SKM-1 treated with dmso at 0.1 percent for 144 hours (cell line): ENCODE data around the gene TSPAN1.
"Not testable (repeated sequence)": the region's sequence is repeated elsewhere in the genome, so short reads cannot be mapped to it uniquely, and the experiment has no call there.

ENCODE experiments used
- DNase-seq: peaks from one replicate; lab custom pipeline; 2025; ENCODE audit not compliant: unreplicated experiment; lab: John Stamatoyannopoulos, UW

TSPAN1 gene

GRCh38 chr1:46215504-46215903, 40.6 kb downstream of the TSPAN1 start:
- DNase-seq, result no peak

DNA sequence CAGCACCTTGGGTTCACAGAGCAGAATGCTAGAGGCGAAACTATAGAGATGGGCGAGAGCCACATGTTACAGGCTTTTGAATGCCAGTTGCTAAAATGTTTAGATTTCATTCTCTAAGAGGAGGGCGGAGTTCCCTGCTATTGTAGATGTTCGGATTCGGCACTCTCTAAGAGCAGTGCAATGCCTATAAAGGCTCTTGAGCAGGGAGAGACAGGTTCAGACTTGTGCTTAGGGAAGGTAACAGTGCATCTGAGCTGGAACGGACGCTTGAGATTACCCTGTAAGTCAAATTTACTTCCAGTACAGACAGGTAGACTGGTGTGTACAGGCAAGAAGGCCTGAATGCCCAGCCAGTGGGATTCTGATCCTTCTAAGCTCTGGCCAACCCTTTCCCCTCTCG, 43.6 kb downstream of the TSPAN1 start:
- no peak for DNase-seq

DNA sequence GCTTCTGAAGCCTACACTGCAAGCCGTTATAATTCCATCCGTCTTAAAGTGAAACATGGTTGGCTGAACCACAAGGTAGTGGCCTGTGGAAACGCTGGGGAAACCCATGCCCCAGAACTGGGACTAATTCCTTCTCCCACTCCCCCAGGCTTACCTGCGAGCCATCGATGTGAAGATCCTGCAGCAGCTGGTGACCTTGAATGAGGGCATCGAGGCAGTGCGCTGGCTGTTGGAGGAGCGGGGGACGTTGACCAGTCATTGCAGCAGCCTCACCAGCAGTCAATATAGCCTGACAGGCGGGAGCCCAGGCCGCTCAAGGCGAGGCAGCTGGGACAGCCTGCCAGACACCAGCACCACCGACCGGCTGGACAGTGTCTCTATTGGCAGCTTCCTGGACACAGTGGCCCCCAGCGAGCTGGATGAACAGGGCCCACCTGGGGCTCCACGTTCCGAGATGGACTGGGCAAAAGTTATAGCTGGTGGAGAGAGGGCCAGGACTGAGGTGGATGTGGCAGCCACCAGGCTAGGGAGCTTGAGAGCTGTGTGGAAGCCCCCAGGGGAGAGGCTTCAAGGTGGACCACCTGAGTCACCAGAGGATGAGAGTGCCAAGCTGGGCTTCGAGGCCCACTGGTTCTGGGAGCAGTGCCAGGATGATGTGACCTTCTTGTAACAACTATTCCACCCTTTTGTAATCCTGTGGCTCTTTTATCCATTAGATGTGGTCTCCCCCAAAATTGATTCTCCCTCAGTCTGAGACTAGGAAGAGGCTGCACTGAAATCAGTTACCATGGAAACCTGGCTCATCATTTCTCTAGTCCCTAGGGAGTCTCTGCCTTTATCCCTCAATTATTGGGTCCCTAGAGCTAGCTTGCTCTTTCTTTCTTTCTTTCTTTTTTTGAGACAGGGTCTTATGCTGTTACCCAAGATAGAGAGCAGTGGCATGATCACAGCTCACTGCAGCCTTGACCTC, 44.9 kb downstream of the TSPAN1 start:
- DNase-seq, result no peak

DNA sequence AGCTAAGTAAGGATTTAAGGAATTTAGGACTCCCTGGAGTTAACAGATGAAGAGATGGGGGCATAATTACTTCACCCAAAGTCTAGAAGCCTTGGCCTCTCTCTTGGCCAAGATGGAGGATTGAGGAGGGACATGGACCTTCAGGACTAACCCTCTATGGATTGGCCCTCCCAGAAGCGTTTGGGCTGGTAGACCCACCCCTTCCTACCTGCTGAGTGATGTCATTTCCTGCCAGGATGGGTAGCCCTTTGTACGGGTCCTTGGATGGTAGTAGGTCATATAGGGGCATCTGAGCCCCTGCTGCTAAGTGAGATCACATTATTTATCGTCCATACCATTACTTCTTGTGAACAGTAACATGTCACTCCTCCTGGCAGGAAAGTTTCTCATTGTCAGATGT, 45.9 kb downstream of the TSPAN1 start:
- no peak for DNase-seq

DNA sequence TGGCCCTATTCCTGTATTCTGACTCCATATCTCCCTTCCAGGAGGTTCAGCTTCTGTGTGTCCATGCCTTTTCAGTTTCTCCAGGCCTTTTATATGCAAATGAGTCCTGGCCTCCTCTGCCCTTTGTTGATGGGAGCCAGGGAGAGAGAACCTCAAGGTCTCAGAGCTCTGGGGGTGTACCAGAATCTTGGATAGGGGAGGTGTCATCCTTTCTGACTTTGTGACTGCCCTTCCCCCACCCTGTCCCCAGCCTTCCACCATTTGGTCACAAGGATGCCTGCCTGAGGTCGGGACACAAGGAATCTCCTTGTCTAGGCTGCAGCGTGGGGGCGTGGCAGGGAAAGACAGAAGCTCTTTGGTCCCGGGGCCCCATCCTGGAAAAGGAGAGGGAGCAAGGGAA, 46.9 kb downstream of the TSPAN1 start:
- no peak for DNase-seq

DNA sequence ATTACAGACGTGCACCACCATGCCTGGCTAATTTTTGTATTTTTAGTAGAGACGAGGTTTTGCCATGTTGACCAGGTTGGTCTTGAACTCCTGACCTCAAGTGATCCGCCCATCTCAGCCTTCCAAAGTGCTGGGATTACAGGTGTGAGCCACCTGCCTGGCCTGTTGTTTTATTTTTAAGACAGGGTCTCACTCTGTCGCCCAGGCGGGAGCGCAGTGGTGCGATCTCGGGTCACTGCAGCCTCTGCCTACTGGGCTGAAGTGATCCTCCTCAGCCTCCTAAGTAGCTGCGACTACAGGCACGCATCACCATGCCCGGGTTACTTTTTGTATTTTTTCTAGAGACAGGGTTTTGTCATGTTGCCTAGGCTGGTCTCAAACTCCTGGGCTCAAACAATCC, 48.2 kb downstream of the TSPAN1 start:
- DNase-seq, result not testable (repeated sequence)

GRCh38 chr1:46223472-46223943, 48.6 kb downstream of the TSPAN1 start:
- DNase-seq, result peak; percentile 74

DNA sequence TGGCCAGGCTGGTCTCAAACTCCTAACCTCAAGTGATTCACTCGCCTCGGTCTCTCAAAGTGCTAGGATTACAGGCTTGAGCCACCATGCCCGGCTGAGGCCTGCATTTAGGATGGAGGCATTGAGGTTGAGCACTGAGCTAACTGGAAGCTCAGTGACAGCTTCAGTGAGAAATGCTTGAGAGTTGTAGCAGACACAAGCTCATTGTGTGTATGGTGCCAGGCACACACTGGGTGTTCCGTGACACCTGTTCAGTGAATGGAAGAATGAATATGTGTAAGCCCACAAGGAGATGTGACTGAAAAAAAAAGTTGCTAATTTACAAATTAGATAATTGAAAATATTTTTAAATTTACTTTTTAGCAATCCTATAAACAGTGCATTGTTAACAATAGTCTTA, 50.1 kb downstream of the TSPAN1 start:
- no peak for DNase-seq

GRCh38 chr1:46231231-46231630, 56.3 kb downstream of the TSPAN1 start:
- not testable (repeated sequence) for DNase-seq
